ENCODE results near the gene GFOD2.

GFOD2 gene

DNA sequence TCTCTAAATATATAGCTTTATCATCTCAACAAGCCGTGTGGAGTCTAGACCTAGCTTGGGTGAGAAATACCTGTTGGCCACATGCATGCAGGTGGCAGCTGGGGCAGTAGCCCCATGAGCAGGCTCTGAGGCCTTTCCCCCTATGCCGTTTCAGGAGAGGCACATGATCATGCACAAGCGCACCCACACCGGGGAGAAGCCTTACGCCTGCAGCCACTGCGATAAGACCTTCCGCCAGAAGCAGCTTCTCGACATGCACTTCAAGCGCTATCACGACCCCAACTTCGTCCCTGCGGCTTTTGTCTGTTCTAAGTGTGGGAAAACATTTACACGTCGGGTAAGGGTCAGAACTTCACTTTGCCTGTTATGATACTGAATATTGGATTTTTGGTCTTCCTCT is 90.9 kb downstream of the GFOD2 start:
- no peak for DNase-seq

All from hematopoietic multipotent progenitor cell treated with erythropoietin and hydrocortisone succinate and interleukin-3 and kit ligand, for 8 days (in vitro differentiated cells).